Measurements from ENCODE around the gene KIRREL3. TPM values are rescaled to one million over a fixed set of nuclear protein-coding genes. Genes with fewer than 3 reads are reported as not detected.

Gene KIRREL3
- polyA plus RNA-seq, 1 of the 3 experiments (the other 2 are of a cell fraction): 3.7 TPM

- H3K27ac ChIP-seq (ENCODE audit: low read depth in 2 of 2, low read length in 1 of 2): no peak overlapping the region
- H3K27me3 ChIP-seq (ENCODE audit: insufficient read depth): no peaks in the 10 kb centered on the region
- H3K4me2 ChIP-seq: no peak overlapping the region
- no peaks in the 10 kb centered on the region for H3K9me2 ChIP-seq
- H3K4me3 ChIP-seq (ENCODE audit: low read depth in 2 of 2, low read length in 1 of 2): no peak overlapping the region
- POLR2A ChIA-PET: no interaction called here
- H2AFZ ChIP-seq (ENCODE audit: low read depth): no peak overlapping the region
- H3K4me1 ChIP-seq (ENCODE audit: control insufficient read depth in 1 of 2, insufficient read depth in 2 of 2, low read depth in 1 of 2, low read length in 1 of 2): peaks cover 7 to 18% of the 10 kb centered on the region in 2 experiments; a peak in 2 of 4 replicates
- no peaks in the 10 kb centered on the region for H3K36me3 ChIP-seq (replicated peaks in 1 of 2; ENCODE audit: control insufficient read depth in 1 of 2, insufficient read depth in 2 of 2, low read length in 1 of 2)
- 67% methylated on average over 5 of the region's 6 CpGs for WGBS (ENCODE audit: low lambda C conversion rate)
- no peak for TF ChIP-seq MXI1 (IDR thresholded peaks at IDR 0.05; ENCODE audit: low read depth, low read length)
- no peak for TF ChIP-seq NFIC (IDR thresholded peaks at IDR 0.05; ENCODE audit: borderline replicate concordance)
- no peak for TF ChIP-seq RFX5 (IDR thresholded peaks at IDR 0.05; ENCODE audit: low read length)
- TF ChIP-seq GABPA (IDR thresholded peaks at IDR 0.05; ENCODE audit: low read depth): no peak
- TF ChIP-seq EP300 (IDR thresholded peaks at IDR 0.05; ENCODE audit: borderline replicate concordance in 1 of 2, low read depth in 1 of 2, low read length in 1 of 2): no peak
- no peak for TF ChIP-seq YY1 (IDR thresholded peaks at IDR 0.05; ENCODE audit: low read depth)
- TF ChIP-seq, protein P1, sequence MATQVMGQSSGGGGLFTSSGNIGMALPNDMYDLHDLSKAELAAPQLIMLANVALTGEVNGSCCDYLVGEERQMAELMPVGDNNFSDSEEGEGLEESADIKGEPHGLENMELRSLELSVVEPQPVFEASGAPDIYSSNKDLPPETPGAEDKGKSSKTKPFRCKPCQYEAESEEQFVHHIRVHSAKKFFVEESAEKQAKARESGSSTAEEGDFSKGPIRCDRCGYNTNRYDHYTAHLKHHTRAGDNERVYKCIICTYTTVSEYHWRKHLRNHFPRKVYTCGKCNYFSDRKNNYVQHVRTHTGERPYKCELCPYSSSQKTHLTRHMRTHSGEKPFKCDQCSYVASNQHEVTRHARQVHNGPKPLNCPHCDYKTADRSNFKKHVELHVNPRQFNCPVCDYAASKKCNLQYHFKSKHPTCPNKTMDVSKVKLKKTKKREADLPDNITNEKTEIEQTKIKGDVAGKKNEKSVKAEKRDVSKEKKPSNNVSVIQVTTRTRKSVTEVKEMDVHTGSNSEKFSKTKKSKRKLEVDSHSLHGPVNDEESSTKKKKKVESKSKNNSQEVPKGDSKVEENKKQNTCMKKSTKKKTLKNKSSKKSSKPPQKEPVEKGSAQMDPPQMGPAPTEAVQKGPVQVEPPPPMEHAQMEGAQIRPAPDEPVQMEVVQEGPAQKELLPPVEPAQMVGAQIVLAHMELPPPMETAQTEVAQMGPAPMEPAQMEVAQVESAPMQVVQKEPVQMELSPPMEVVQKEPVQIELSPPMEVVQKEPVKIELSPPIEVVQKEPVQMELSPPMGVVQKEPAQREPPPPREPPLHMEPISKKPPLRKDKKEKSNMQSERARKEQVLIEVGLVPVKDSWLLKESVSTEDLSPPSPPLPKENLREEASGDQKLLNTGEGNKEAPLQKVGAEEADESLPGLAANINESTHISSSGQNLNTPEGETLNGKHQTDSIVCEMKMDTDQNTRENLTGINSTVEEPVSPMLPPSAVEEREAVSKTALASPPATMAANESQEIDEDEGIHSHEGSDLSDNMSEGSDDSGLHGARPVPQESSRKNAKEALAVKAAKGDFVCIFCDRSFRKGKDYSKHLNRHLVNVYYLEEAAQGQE (IDR thresholded peaks at IDR 0.05; ENCODE audit: low read depth, low read length): no peak
- no peak for TF ChIP-seq RXRA (IDR thresholded peaks at IDR 0.05; ENCODE audit: borderline replicate concordance, low read depth)
- H3F3A ChIP-seq (replicated peaks; ENCODE audit: insufficient read depth): no peaks in the 10 kb centered on the region
- no peaks in the 10 kb centered on the region for H3K79me2 ChIP-seq (ENCODE audit: insufficient read depth)
- no peak for DNase-seq
- H3K9ac ChIP-seq: no peak overlapping the region
- H3K9me3 ChIP-seq: no peaks in the 10 kb centered on the region
- CTCF ChIA-PET: interaction anchor here (1.1 to 8.0 kb wide), 4 partner anchors 20 to 386 kb away, joined by 3 to 108 read pairs (median 6); no protein-coding TSS in a partner anchor
- no peaks in the 10 kb centered on the region for H4K20me1 ChIP-seq (ENCODE audit: insufficient read depth)
Measured at GRCh38 chr11:126602993-126603392, 397.6 kb downstream of the KIRREL3 start.

GRCh38 chr11:126602349-126602940 is 398.1 kb downstream of the KIRREL3 start:
- no peaks in the 10 kb centered on the region for H3K79me2 ChIP-seq (ENCODE audit: insufficient read depth)
- ChIA-PET CTCF (interaction anchor here (1.3 to 8.0 kb wide), 3 partner anchors 122 to 387 kb away, joined by 3 to 108 read pairs (median 6); no protein-coding TSS in a partner anchor), POLR2A (no interaction called here)
- H3F3A ChIP-seq (replicated peaks; ENCODE audit: insufficient read depth): no peaks in the 10 kb centered on the region
- no peak overlapping the region for H3K4me3 ChIP-seq (ENCODE audit: low read depth in 2 of 2, low read length in 1 of 2)
- H3K27ac ChIP-seq (ENCODE audit: low read depth in 2 of 2, low read length in 1 of 2): no peak overlapping the region
- peaks cover 7 to 12% of the 10 kb centered on the region in 2 experiments; a peak in 1 of 4 replicates for H3K4me1 ChIP-seq (ENCODE audit: control insufficient read depth in 1 of 2, insufficient read depth in 2 of 2, low read depth in 1 of 2, low read length in 1 of 2)
- H3K9me2 ChIP-seq: no peaks in the 10 kb centered on the region
- H3K27me3 ChIP-seq (ENCODE audit: insufficient read depth): no peaks in the 10 kb centered on the region
- H3K4me2 ChIP-seq: no peak overlapping the region
- WGBS (ENCODE audit: low lambda C conversion rate): 91% methylated on average over 12 of the region's 12 CpGs
- DNase-seq: no peak
- no peaks in the 10 kb centered on the region for H4K20me1 ChIP-seq (ENCODE audit: insufficient read depth)
- H2AFZ ChIP-seq (ENCODE audit: low read depth): no peak overlapping the region
- no peaks in the 10 kb centered on the region for H3K36me3 ChIP-seq (replicated peaks in 1 of 2; ENCODE audit: control insufficient read depth in 1 of 2, insufficient read depth in 2 of 2, low read length in 1 of 2)
- no peak overlapping the region for H3K9ac ChIP-seq
- no peaks in the 10 kb centered on the region for H3K9me3 ChIP-seq
- TF ChIP-seq CHD2 (IDR thresholded peaks at IDR 0.05; ENCODE audit: low read length, partially characterized antibody) (no peak), MAX (IDR thresholded peaks at IDR 0.05; ENCODE audit: low read depth) (no peak), RFX5 (IDR thresholded peaks at IDR 0.05; ENCODE audit: low read length) (no peak), FOXM1 (IDR thresholded peaks at IDR 0.05; ENCODE audit: low read depth) (no peak), NRF1 (IDR thresholded peaks at IDR 0.05; ENCODE audit: low read depth, low read length) (no peak), EZH2phosphoT487 (IDR thresholded peaks at IDR 0.05; ENCODE audit: borderline replicate concordance, low read depth) (no peak), IRF3 (IDR thresholded peaks at IDR 0.05; ENCODE audit: low read depth, low read length) (no peak), ELF1 (IDR thresholded peaks at IDR 0.05) (no peak)
- TF ChIP-seq, protein P1 (IDR thresholded peaks at IDR 0.05; ENCODE audit: low read depth, low read length): no peak
- TF ChIP-seq, protein P2, sequence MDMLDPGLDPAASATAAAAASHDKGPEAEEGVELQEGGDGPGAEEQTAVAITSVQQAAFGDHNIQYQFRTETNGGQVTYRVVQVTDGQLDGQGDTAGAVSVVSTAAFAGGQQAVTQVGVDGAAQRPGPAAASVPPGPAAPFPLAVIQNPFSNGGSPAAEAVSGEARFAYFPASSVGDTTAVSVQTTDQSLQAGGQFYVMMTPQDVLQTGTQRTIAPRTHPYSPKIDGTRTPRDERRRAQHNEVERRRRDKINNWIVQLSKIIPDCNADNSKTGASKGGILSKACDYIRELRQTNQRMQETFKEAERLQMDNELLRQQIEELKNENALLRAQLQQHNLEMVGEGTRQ (IDR thresholded peaks at IDR 0.05; ENCODE audit: borderline replicate concordance, low read depth, low read length): no peak

All from SK-N-SH (cell line).